Retinal pigment epithelial cell (primary cell): ENCODE measurements around the gene PTF1A.

Source experiments
- DNase-seq: peaks from one replicate; pipeline ENCODE4 v3.0.0-alpha.2; 2010; ENCODE audit warnings: low read depth
- H3K4me3 ChIP-seq: 2 replicates; pipeline ENCODE4 v1.5.1; 2011; ENCODE audit warnings: mild to moderate bottlenecking, low read length, control low read depth, moderate library complexity
- TF ChIP-seq, protein P1 (sequence below): conservative IDR thresholded peaks from 2 replicates; pipeline ENCODE4 v1.5.1; 2011; ENCODE audit warnings: low read depth, low read length, control low read depth, inconsistent platforms

Gene PTF1A

GRCh38 chr10:23171232-23171876, 20.8 kb upstream of the PTF1A start:
- H3K4me3 ChIP-seq: no peak overlapping the region
- peak; percentile 8 for DNase-seq
- TF ChIP-seq, protein P1, sequence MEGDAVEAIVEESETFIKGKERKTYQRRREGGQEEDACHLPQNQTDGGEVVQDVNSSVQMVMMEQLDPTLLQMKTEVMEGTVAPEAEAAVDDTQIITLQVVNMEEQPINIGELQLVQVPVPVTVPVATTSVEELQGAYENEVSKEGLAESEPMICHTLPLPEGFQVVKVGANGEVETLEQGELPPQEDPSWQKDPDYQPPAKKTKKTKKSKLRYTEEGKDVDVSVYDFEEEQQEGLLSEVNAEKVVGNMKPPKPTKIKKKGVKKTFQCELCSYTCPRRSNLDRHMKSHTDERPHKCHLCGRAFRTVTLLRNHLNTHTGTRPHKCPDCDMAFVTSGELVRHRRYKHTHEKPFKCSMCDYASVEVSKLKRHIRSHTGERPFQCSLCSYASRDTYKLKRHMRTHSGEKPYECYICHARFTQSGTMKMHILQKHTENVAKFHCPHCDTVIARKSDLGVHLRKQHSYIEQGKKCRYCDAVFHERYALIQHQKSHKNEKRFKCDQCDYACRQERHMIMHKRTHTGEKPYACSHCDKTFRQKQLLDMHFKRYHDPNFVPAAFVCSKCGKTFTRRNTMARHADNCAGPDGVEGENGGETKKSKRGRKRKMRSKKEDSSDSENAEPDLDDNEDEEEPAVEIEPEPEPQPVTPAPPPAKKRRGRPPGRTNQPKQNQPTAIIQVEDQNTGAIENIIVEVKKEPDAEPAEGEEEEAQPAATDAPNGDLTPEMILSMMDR: no peak

DNA sequence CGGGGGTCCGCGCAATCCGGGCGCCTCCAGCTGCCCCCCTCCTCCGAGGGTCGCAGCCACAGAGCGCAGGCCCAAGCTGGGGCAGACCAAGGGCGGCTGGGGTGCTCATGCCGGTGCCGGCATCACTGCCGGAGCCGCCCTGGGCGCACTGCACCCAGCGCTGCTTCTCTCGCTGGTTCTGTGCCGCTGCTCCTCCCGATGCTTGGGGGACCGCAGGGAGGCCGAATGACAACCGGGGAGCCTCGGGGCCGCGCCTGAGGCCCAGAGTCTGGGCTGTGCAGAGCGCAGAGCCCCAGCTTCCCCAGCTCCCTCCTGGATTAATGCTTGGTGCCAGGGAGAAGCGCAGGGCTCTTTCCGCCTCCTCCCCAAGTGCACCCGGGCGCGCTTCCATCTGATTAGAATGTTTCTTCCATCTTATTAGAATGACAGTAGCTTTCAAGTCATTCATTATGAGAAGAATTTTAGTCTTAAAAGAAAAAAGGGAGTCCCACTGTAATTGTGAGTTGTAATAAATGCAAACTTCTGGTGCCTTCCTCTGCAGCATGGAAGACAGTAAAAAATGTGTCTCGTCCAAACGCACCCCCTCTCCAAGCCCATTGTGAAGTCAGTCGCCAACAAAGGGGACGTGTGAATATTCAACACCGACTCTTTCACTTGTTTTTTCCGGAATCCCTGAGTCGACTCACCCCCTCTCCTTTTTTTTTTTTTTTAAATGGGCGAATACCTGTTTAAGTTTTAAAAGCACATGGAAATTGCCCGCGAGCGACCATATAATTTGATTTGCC, 19.5 kb upstream of the PTF1A start:
- TF ChIP-seq, protein P1: no peak
- DNase-seq: no peak
- H3K4me3 ChIP-seq: no peak overlapping the region

GRCh38 chr10:23173214-23174073, 18.7 kb upstream of the PTF1A start:
- H3K4me3 ChIP-seq: no peak overlapping the region
- TF ChIP-seq, protein P1: no peak
- DNase-seq: no peak

GRCh38 chr10:23174074-23174976, 17.8 kb upstream of the PTF1A start:
- no peak for DNase-seq
- TF ChIP-seq, protein P1: no peak
- no peak overlapping the region for H3K4me3 ChIP-seq

- DNase-seq: no peak
- TF ChIP-seq, protein P1: no peak
- no peak overlapping the region for H3K4me3 ChIP-seq
Measured at GRCh38 chr10:23174977-23175512, 17.1 kb upstream of the PTF1A start.

DNA sequence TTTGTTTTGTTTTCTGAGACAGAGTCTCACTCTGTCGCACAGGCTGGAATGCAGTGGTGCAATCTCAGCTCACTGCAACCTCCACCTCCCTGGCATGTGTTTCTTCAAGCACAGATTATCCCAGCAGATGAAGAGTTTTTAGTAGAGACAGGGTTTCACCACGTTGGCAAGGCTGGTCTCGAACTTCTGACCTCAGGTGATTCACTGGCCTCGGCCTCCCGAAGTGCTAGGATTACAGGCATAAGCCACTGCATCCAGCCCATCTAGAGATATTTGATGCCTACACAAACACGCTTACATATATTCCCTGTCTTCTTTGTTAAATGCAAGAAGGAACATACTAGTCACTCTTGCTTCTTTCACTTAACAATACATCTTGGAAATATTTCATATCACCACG, 5.9 kb upstream of the PTF1A start:
- TF ChIP-seq, protein P1: no peak
- no peak for DNase-seq
- H3K4me3 ChIP-seq: no peak overlapping the region
